ENCODE results near the gene AP1M1. TPM values are rescaled to one million over a fixed set of nuclear protein-coding genes. Genes with fewer than 3 reads are reported as not detected.

The AP1M1 gene
- total RNA-seq, 1 experiment from 2014 or later = 30.3 TPM

DNA sequence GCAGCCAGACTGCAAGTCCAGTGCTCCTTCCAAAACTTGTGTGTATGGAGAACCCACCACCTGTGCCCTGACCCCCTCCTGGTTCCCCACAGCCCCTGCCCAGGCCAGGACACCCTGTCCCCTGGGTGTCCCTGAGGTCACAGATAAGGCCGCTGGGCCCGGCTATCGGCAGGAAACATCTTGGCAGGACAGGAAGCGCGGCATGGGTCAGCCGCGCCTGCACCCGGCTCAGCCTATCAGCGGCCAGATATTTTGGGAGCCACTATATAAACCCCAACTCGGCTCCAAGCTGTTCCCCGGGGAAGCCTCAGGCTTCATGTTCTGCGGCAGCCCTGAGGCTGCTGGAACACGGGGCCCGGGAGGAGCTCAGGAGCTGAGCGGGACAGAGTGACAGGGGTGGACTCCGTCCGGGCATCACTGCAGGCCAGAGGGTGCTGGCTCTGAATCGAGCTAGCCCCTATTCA is 60.8 kb downstream of the AP1M1 start:
- H2BK15ac ChIP-seq (ENCODE audit: low read depth, low read length) = no peak overlapping the region
- WGBS (ENCODE audit: extremely low coverage, insufficient read length, low lambda C conversion rate) = no CpG with 5 or more reads among the region's 18 CpGs
- no peak overlapping the region for H3K4me2 ChIP-seq (ENCODE audit: insufficient read depth, insufficient read length, low read length)

More for the DNA sequence above, 60.8 kb downstream of the AP1M1 start:
- Histone ChIP-seq H3K23ac (ENCODE audit: insufficient read length, low read depth, low read length) (no peak overlapping the region), H2BK120ac (ENCODE audit: low read depth, low read length, poor library complexity, severe bottlenecking) (no peak overlapping the region), H2BK20ac (ENCODE audit: low read depth, low read length, poor library complexity, severe bottlenecking) (no peak overlapping the region), H3K27ac (ENCODE audit: insufficient read length, low read depth, low read length) (no peak overlapping the region), H2BK12ac (ENCODE audit: insufficient read length, low read depth, low read length) (no peak overlapping the region), H3K9ac (ENCODE audit: extremely low read depth, insufficient read length, low read length) (no peak overlapping the region), H3K79me2 (ENCODE audit: insufficient read depth, low read length) (no peaks in the 10 kb centered on the region), H3K18ac (ENCODE audit: insufficient read length, low read depth, low read length) (no peak overlapping the region), H2AK5ac (ENCODE audit: insufficient read length, low read length) (no peak overlapping the region), H2BK5ac (ENCODE audit: insufficient read length, low read length) (no peak overlapping the region), H4K20me1 (ENCODE audit: control insufficient read depth, insufficient read depth, insufficient read length) (no peaks in the 10 kb centered on the region), H4K5ac (ENCODE audit: insufficient read length, low read depth, low read length) (no peak overlapping the region), H3K4me1 (ENCODE audit: insufficient read depth, low read length) (no peaks in the 10 kb centered on the region), H3K23me2 (ENCODE audit: insufficient read length, low read depth, low read length, poor library complexity, severe bottlenecking) (no peaks in the 10 kb centered on the region), H2AFZ (ENCODE audit: low read length) (no peak overlapping the region), H3K9me3 (ENCODE audit: control insufficient read depth, low read depth, low read length) (no peaks in the 10 kb centered on the region), H3K27me3 (ENCODE audit: insufficient read depth, low read length) (no peaks in the 10 kb centered on the region), H4K8ac (replicated peaks; ENCODE audit: insufficient read length, low read depth, low read length) (no peak overlapping the region), H3K79me1 (ENCODE audit: insufficient read depth, low read depth, low read length, poor library complexity, severe bottlenecking) (no peaks in the 10 kb centered on the region), H3K14ac (ENCODE audit: insufficient read depth, low read length) (no peak overlapping the region), H3T11ph (ENCODE audit: low read length) (no peak overlapping the region), H3K4ac (ENCODE audit: low read depth, low read length) (no peak overlapping the region), H4K91ac (ENCODE audit: insufficient read length, low read depth, low read length) (no peak overlapping the region), H3K56ac (ENCODE audit: insufficient read length, low read depth, low read length) (no peak overlapping the region)
- no peak for DNase-seq
- TF ChIP-seq, protein P1, sequence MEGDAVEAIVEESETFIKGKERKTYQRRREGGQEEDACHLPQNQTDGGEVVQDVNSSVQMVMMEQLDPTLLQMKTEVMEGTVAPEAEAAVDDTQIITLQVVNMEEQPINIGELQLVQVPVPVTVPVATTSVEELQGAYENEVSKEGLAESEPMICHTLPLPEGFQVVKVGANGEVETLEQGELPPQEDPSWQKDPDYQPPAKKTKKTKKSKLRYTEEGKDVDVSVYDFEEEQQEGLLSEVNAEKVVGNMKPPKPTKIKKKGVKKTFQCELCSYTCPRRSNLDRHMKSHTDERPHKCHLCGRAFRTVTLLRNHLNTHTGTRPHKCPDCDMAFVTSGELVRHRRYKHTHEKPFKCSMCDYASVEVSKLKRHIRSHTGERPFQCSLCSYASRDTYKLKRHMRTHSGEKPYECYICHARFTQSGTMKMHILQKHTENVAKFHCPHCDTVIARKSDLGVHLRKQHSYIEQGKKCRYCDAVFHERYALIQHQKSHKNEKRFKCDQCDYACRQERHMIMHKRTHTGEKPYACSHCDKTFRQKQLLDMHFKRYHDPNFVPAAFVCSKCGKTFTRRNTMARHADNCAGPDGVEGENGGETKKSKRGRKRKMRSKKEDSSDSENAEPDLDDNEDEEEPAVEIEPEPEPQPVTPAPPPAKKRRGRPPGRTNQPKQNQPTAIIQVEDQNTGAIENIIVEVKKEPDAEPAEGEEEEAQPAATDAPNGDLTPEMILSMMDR (conservative IDR thresholded peaks at IDR 0.05) = no peak
- H3K4me1 Mint-ChIP-seq = peaks cover 0 to 12% of the 10 kb centered on the region in 2 experiments; a peak in 2 of 4 replicates
- peaks cover 0 to 2% of the 10 kb centered on the region in 2 experiments; a peak in 1 of 5 replicates for H3K9me3 Mint-ChIP-seq
- H3K36me3 Mint-ChIP-seq (ENCODE audit: insufficient read depth in 1 of 3, low read depth in 3 of 3) = no peaks in the 10 kb centered on the region
- peaks cover 2% of the 10 kb centered on the region; the same call in 1 of the 2 replicates for H3K27me3 Mint-ChIP-seq (ENCODE audit: low read depth)
- H3K4me3 Mint-ChIP-seq = no peak overlapping the region
- H3K27ac Mint-ChIP-seq = no peak overlapping the region

Data from H9 (cell line).